Stimulated activated CD4-positive, alpha-beta T cell treated with anti-CD3 and anti-CD28 coated beads, Interleukin-15, amount 100 ng/mL, for 48 hours (primary cell): ENCODE data around the gene NMNAT1.
"Not testable (repeated sequence)": the region's sequence is repeated elsewhere in the genome, so short reads cannot be mapped to it uniquely, and the experiment has no call there.

ENCODE experiments used
- DNase-seq, 2 donors: peaks; one replicate each; pipeline ENCODE4 v3.0.0-alpha.2; 2020; ENCODE audit warnings: low read depth in 2 of 2

NMNAT1 gene

DNA sequence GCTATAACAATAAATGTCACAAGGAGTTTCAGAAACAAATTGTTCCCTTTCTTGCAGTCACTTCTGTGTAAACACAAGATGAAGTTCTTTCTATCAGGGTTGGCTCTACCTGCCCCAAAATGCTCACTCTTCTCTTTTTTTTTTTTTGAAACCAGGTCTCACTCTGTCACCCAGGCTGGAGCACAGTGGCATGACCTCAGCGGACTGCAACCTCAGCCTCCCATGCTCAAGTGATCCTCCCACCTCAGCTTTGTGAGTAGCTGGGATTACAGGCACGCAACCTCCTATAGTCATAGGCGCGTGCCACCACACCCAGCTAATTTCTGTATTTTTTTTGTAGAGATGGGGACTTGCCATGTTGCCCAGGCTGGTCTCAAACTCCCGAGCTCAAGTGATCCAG, 22.7 kb upstream of the NMNAT1 start:
- DNase-seq = no peak

- no peak for DNase-seq
These were observed 20.9 kb upstream of the NMNAT1 start for GRCh38 chr1:9922342-9922741.

DNA sequence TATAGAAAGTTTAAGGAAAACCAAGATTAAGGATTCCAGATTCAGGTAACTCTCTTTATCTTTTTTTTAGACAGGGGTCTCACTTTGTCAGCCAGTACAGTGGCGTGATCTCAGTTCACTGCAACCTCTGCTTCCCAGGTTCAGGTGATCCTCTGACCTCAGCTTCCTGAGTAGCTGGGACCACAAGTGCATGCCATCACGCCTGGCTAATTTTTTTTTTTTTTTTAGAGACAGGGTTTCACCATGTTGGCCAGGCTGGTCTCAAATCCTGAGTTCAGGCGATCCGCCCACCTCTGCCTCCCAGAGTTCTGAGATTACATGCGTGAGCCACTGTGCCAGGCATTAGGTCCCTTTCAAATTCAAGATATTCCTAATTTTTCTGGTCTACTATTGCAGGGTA, 16.0 kb upstream of the NMNAT1 start:
- no peak for DNase-seq

DNA sequence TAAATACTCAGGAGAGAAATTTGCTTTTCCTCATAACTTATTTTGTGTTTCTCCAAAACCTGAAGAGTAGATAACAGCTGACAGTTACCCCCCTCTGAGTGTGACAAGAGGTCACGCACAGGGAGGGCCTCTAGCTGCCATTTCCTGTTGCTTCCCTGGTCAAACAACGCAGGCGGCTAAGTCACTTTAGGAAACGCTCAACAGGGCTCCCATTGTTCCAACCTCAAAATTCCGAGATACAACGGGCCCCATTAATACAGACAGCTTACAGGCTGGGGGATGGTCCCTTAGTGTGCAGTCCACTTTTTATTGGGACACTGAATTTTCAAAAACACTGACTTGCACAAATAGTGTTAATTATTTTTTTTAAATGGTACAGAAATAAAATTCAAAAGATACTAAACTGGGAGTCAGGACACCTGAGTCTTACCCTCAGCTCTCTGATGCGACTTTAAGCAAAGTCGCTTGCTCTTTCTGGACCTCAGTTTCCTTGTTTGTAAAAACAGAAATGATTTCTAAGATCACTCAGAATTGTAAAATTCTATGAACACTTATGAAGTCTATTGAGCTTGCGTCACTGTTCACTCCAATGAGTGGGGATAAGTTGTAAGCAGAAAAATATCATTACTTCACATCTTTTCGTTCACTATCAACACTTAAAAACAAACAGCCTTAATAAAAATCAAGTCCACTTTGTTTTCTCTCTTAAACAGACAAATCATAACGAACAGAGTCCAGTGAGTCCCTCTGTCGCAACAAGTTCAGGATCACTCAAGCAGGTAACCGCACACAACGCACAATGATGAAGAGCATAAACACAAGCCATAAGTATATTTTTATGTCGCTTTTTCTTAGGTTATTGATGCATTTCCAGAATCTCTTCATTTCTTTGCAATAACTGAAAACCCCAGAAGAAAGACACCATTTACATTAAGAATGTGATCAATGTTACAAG, 13.6 kb upstream of the NMNAT1 start:
- DNase-seq = no peak

GRCh38 chr1:9942399-9942938, 806 bp upstream of the NMNAT1 start:
- no peak for DNase-seq

DNA sequence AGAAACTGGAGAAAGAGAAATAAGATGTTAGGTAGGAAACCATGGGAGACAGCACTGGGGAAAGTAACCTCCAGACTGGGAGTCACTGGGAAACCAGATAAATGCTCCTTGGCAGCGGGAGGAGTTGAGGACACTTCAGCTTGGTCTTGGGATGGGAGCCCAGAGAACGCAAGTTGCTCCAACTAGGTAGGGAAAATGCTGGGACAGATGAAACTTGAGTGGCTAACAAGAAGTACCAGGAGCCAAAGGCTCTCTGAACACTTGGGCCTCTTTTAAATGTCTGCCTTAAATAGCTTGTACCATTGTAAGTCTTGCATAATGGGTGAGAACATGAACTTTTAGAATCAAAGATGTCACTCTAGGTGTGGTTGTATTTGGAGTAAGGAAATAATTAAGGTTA, 3.0 kb downstream of the NMNAT1 start:
- no peak for DNase-seq

GRCh38 chr1:9957726-9958125, 14.5 kb downstream of the NMNAT1 start:
- no peak for DNase-seq

GRCh38 chr1:9960011-9960410, 16.7 kb downstream of the NMNAT1 start:
- DNase-seq = no peak

- DNase-seq = no peak
These were observed 17.7 kb downstream of the NMNAT1 start for GRCh38 chr1:9960706-9961562.

DNA sequence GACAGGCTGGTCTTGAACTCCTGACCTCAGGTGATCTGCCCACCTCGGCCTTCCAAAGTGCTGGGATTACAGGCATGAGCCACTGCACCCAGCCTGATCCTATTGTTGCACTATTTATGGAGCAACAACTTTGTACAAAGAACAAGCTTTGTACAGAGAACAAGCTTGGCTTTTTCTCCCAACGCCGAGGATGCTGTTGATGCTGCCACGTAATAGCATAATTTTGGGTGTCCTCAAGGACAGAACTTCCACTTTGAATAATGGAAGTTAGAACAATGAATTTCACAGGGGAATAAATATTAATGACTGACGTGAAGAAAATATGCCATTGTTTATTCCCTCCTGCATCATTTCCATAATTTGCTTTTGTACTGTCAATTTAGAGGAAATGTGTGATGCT, 41.0 kb downstream of the NMNAT1 start:
- no peak for DNase-seq

DNA sequence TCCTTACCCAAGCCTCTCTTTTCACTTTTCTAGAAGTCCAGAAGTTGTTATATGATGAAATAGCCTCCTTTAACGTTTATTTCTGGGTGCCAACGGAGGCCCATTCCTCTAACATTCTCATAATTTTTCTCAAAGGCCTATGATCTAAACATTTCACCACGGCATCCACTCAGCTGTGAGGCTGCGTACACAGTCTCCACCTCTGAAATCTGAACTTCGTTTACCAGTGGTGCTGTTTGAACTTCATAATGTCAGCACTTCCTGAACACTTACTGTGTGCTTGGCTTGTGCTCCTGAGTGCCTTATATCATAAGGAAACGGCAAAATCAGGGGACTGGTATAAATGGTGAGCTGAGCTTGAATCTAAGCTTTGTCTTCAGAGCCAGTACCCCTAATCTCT, 41.7 kb downstream of the NMNAT1 start:
- no peak for DNase-seq

DNA sequence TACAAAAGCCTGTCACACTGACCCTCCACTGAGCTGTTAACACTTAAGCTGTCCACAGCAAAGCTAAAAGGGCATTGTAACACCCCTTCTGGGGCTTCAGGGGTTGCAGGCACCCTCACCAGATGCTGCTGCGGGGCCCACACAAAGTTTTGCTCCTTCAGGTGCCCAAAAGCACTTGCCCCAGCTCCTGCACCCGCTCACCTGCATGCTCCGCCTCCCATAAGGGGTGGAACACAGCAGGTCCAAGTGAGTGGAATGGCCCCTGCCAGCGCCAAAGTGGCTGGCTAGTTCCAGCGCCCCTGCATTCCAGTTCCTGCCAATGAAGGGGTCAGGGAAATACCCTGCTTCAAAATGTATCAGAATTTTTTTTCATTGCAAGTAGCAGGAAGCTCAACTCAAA, 46.5 kb downstream of the NMNAT1 start:
- DNase-seq = no peak

GRCh38 chr1:9990944-9991343, 47.7 kb downstream of the NMNAT1 start:
- no peak for DNase-seq

DNA sequence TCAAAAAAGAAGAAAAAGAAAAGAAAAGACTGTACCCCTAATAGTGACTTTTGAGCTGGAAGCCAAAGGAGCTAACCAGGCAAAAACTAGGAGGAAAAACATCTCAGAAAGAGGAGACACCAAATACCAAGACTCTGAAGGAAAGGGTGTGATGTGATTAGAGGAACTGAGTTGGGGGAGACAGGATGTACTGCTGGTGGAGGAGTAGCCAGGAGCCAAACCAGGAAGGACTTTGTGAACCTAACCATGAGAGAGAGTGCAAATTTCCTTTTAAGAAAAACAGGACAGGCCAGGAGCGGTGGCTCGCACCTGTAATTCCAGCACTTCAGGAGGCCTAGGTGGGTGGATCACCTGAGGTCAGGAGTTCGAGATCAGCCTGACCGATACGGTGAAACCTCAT, 49.6 kb downstream of the NMNAT1 start:
- no peak for DNase-seq

- DNase-seq = no peak
These were observed 50.3 kb downstream of the NMNAT1 start for GRCh38 chr1:9993561-9994075.

DNA sequence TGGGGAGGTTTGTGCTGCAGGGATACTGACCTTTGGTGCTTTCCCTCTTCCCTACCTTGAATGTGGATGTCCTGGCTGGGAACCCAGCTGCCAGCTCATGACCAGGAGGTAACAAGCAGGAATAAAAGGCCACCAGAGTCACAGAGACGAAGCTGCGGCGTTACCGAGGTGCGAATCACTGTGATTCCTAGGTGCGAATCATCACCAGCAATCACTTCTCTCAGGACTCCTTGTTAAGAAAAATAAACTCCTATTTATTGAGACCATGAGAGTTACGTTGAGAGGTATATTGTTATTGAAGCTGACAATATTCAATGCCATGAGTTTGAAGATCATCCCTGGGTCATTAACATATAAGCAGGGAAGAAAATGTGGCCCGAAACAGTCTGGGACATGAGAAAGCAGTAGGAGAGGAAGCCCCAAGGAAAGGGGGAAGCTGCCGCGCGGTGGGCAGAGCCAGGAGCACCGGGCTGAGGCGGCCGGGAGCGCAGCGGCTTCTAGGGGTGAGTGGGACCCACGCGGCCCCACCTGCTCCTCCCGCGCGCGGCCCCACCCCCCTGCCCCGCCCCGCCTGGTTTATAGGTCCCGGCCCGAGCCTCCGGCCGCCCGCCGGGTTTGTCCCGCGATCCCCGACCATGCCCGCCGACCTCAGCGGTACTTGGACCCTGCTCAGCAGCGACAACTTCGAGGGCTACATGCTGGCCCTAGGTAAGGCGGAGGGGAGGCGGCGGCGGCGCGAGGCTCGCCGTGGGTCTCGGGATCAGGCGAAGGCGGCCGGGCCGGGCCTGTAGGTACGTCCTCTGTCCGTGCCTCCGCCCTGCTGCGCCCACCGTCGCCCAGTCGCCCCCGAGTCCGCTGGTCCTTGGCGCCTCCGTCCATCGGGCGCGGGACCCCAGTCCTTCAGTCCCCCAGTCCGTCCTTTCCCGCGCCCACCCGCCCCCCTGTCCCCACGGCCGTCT, 53.6 kb downstream of the NMNAT1 start, which contains the start of gene RBP7:
TSS of gene RBP7 (plus strand) at position 605 of the 959 bp plus-strand sequence. CDS start at position 636, 31 bp downstream.
- no peak for DNase-seq

DNA sequence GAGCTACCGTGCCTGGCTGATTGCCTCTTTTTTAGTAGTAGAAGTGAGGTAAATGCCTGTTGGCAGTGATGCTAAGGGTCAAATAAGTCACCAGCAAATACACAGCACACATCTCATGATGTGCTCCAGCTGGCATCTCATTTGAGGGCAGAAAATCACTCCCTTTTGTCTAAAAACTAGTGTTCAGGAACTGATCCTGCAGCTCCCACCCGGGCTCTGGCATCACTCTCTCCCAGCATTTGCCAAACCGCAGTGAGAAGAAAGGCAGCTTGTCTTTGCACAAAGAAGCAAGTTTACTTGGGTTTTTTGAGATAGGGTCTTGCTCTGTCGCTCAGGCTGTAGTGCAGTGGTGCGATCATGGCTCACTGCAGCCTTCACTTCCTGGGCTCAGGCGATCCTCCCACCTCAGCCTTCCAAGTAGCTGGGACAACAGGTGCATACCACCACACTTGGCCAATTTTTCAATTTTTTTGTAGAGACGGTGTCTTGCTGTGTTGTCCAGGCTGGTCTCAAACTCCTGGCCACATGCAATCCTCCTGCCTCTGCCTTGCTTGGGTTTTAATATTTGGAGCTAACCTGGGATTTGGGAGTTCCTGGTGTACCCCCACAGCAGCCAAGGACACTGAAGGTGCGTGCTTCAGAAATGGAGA, 57.9 kb downstream of the NMNAT1 start:
- DNase-seq = no peak

GRCh38 chr1:10005248-10005647, 62.0 kb downstream of the NMNAT1 start:
- not testable (repeated sequence) for DNase-seq

DNA sequence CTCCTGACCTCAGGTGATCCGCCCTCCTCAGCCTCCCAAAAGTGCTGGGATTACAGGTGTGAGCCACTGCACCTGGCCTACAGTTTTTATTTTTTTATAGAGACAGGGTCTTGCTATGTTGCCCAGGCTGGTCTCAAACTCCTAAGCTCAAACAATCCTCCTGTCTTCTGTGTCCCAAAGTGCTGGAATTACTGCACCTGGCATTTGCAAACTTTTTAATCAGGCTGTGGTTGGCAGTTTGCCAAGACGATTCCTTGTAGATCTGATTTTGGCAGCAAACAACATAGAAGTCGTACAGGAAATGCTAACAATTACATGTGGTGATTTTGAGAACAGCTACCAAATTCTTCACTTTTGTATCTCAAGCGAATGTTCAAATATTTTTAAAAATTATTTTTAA, 63.9 kb downstream of the NMNAT1 start:
- no peak for DNase-seq

- no peak for DNase-seq
These were observed 70.7 kb downstream of the NMNAT1 start for GRCh38 chr1:10014016-10014415.
